ENCODE measurements around the gene LGALS12.

Gene LGALS12, protein sequence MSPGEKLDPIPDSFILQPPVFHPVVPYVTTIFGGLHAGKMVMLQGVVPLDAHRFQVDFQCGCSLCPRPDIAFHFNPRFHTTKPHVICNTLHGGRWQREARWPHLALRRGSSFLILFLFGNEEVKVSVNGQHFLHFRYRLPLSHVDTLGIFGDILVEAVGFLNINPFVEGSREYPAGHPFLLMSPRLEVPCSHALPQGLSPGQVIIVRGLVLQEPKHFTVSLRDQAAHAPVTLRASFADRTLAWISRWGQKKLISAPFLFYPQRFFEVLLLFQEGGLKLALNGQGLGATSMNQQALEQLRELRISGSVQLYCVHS

DNA sequence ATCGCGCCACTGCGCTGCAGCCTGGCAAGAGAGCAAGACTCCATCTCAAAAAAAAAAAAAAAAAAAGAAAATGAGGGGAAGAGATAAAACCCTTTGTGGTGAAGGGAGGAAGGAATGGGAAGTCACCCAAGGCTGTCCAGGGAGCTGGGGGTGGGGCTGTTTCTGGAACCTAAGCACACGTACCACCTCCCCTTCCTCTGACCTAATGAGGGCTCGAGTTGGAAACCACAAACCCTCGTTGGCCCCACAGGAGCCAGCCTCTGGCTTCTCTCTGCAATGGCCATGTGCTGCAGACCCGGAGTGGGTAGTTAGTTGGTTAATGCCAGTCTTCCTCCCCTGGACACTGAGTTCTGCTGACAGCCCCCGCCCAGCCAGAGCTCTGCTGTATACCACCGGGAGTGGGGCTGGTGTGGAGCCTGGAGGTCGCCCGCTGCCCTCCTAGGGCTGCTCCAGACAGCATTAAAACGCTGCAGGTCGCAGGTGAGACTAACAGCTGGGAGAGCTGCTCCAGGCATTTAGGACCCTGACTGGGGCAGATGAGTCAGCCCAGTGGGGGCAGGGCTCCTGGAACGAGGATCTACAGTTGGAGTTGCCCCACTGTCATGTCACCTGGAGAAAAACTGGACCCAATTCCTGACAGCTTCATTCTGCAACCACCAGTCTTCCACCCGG is at the start of gene LGALS12:
TSS of gene LGALS12 (plus strand) at position 228 of the 672 bp plus-strand sequence. CDS start at position 603, 375 bp downstream.
- DNase-seq (ENCODE audit: low read depth, low spot score) = no peak

DNA sequence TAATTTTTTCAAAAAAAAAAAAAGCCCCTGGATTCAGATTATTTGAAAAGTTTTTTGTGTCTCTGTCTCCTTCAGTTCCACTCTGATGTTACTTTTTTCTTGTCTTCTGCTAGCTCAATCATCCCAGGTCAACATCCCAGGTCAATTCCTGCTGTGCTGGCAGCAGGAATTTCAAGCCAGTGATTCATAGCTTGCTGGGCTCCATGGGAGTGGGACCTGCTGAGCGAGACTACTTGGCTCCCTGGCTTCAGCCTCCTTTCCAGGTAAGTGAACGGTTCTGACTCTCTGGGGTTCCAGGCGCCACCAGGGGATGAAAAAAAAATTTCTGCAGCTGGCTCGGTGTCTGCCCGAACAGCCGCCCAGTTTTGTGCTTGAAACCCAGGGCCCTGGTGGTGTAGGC is 46.3 kb upstream of the LGALS12 start:
- DNase-seq (ENCODE audit: low read depth, low spot score) = no peak

DNA sequence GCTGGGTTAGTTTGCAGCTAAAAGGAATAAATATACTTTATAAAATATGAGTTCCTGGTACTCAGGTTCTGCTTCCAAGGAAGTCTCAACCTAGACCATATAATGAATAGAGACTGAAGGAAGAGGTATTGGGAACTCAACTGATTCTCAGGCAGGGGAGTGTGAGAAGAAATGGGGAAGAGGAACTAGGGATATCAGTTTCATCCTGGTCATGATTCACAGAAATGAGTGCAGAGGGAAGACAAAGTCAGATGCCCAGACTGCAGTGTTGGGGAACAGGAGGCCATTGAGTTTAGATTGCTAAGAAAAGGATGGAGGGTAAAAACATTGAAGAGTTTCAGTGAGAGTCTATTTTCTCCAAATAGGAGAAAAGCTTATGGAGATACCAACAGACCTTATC is 43.7 kb upstream of the LGALS12 start:
- no peak for DNase-seq (ENCODE audit: low read depth, low spot score)

DNA sequence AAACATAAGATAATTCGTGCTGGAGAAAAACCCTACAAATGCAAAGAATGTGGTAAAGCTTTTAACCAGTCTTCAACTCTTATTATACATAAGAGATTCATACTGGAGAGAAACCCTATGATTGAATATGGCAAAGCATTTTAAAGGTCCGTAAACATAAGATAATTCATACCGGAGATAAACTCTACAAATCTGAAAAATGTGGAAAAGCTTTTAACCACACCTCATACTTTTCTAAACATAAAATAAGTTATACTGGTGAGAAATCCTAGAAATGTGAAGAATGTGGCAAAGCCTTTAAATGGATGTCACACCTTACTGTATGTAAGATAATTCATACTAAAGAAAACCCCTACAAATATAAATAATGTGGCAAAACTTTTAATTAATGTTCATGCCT is 35.6 kb upstream of the LGALS12 start:
- no peak for DNase-seq (ENCODE audit: low read depth, low spot score)

DNA sequence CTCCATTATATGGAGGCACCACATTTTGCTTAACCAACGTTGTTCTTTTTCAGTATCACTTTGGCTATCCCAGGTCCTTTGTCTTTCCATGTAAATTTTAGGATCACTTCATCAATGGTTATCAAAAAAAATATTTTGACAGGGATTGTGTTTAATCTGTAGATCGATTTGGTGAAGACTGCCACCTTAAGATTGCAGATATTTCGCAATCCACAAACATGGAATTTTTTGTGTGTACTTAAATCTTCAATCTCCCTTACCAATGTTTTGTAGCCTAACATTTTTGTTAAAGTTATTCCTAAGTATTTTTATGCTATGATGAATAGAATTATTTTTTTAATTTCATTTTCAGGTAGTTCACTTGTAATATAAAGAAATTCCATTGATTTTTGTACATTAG is 33.5 kb upstream of the LGALS12 start:
- no peak for DNase-seq (ENCODE audit: low read depth, low spot score)

DNA sequence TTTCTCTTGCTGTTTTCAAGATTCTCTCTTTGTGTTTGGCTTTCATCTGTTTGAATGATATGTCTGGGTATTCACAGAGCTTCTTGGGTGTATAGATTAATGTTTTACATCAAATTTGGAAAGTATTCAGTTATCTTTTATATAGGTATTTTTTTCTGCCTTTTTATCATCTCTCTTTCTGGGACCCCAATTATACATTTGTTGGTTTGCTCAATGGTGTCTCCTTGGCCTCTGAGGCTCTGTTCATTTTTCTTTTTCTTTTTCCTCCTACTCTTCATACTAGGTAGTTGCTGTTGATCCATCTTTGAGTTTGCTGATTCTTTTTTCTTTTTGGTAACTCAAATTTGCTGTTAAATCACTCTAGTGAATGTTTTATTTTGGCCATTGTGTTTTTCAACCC is 29.3 kb upstream of the LGALS12 start:
- no peak for DNase-seq (ENCODE audit: low read depth, low spot score)

DNA sequence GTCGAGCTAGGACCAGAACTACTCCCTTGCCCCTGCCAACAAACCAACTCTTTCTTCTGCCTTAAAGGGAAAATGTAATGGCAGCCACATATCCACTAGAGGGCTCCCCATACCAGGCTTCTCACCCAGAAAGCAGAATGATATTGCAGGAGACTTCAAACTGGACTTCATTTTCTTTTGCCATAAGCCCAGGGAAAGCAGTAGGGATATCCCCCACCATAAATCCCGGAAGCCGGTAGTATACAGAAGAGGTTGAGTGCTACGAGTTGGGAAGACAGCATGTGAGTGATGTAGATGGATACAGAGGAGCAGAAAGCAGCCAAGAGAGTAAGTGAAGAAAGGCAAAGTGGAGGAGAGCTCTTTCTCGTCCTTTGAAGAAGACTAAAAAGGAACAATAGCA is 27.0 kb upstream of the LGALS12 start:
- no peak for DNase-seq (ENCODE audit: low read depth, low spot score)

DNA sequence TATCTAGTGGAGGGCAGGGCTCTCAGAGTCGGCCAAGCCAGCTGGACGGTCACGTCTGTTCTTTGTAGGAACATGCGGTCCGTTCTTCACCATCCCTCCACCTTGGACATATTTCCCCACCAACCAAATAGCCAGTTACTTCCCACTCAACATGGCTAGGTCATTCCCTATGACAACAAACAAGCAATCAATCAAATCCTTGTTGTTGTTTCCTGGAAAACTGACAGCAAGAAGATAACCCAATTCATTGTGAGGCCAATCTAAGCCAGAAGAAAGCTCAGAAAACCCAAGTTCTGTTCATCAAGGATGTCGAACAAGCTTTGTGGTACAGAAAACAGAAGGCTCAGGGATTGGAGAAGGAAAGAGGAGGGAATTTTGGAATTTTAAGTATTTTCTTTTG is 25.8 kb upstream of the LGALS12 start:
- DNase-seq (ENCODE audit: low read depth, low spot score) = no peak

DNA sequence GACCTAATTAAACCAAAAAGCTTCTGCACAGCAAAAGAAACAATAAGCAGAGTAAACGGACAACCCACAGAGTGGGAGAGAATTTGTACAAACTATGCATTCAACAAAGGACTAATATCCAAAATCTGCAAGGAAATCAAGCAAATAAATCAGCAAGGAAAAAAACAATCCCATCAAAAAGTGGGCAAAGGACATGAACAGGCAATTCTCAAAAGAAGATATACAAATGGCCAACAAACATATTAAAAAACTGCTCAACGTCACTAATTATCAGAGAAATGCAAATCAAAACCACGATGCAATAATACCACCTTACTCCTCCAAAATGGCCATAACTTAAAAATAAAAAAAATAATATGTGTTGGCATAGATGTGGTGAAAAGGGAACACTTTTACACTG is 20.1 kb upstream of the LGALS12 start:
- DNase-seq (ENCODE audit: low read depth, low spot score) = no peak

DNA sequence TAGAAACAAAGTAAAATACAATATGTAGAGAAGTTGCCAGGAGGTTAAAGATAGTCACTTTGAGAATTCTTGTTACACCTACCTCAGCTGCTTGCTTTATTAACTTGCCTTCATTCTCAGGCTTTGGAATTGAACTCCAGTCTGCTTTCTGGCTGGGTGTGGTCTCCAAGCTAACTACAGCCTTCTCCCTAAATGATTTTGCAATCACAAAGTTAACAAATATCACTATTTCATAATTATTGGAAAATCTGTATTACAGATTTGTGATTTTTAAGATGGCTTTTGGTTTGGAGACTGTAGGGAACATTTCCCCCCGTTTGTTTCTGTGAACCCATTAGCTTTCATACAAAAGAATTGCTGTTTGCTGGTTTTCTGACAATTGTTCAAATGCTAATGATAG is 17.1 kb upstream of the LGALS12 start:
- no peak for DNase-seq (ENCODE audit: low read depth, low spot score)

DNA sequence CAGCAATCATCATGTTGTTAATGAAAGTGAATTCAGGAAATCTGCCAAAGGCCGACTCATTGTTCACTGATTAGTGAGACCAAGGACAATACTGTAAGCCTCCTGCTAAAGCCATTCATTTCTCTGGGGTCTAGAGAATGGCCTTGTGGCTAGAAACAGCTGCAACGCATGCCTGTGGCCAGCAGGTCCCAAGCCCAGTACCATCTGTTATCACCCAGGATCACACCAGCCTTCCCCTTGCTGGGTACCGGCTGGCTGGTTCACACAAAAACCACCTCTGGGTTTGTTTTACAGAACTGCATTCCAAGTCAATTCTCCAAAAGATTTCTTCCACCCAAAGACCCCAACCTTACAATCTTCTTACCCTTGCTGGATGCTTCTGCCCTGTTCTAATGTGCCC is 16.0 kb upstream of the LGALS12 start:
- DNase-seq (ENCODE audit: low read depth, low spot score) = no peak

DNA sequence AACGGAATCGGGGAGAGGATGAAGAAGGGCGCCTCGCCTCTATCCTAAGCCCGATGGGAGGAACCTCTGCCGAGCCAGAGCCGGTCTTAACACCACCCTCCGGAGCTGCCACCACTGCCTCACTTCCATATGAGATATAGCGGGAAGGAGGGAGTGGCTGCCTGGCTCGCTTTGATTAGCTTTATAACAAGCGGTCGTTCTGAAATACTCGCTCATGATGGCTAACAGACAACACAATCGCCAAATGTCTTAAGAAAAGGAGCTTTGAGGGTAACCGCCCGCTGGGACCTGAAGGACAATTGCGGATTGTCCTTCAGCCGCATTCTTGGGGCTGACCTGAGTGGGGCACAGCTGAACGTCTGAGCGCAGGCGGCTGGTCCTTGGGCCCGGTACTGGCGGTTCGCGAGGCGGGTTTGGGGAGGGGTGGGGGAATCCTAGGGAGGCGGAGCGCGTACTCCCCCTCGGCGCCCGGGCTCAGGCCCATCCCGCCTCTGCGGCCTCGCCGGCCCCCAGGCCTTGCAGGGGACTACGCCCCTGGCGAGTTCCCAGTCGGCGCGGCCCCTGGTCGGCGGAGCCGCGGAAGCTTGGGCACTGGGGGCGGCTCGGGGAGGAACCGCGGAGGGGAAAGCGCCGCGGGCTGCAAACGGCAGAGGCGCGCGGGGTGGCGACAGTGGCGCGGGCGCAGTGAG is 15.2 kb upstream of the LGALS12 start, which contains the start of gene PLAAT5:
TSS of gene PLAAT5 (minus strand) at position 617 of the 689 bp plus-strand sequence. CDS start at position 484, 133 bp downstream.
- no peak for DNase-seq (ENCODE audit: low read depth, low spot score)

DNA sequence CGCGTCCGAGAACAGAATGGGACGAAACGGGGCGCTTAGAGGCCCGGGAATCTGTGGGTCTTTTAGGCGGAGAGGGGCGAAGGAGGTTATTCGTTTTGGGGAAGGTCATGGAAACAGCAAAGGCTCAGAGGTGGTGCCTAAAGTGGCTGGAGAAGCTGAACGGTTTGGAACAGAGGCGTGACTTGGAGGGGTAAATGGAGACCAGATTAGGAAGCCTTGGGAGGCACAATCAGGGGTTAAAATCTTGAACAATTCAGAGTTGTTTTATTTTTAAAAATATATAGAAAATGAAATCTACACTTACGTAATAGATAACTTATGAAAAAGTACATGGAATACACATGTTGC is 14.7 kb upstream of the LGALS12 start:
- no peak for DNase-seq (ENCODE audit: low read depth, low spot score)

DNA sequence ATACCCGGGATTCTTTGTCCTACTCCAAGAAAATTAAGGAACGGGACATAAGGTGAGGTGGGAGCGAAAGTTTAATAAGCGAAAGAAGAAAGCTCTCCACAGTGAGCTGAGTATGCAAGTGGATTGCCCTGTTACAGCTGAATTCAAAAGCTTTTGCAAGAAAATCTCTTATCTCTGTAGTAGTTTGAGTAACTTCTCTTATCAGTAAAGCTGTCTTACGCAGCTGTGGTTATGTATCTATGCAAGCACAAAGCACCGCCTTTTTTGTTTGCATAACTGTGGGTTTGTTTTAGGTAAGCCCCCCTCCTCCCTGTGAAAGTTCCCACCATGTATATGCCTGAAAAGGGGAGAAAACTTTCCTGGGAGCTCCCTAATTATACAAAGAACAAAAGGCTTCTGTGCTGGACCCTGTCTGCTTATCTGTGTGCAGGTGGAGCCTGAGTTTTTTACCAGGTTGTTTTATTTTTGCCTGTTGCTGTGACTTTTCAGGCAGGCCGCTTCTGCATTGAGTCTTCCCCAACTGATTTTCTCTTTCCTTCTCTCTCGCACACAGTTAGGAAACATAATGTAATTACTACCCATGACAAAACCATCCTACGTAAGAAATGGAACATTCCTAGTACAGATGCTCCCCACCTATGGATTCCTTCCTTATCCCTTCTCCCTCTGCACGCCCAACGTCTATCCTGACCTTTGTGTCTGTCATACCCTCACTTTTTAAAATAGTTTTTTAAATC is 14.1 kb upstream of the LGALS12 start:
- no peak for DNase-seq (ENCODE audit: low read depth, low spot score)

DNA sequence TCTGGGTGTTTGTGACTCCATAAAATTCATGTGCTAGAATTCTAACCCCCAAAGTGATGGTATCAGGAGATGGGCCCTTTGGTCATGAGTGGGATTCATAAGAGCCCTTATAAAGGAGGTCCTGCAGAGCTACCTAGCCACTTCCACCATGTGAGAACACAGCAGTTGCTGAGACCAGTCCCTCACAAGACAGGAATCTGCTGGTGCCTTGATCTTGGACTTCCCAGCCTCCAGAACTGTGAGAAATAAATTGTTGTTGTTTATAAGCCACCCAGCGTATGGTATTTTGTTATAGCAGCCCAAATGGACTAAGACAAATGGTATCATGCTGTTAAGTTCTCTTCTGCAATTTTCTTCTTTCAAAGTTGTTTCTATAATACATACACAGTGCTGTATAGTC is 13.4 kb upstream of the LGALS12 start:
- no peak for DNase-seq (ENCODE audit: low read depth, low spot score)

DNA sequence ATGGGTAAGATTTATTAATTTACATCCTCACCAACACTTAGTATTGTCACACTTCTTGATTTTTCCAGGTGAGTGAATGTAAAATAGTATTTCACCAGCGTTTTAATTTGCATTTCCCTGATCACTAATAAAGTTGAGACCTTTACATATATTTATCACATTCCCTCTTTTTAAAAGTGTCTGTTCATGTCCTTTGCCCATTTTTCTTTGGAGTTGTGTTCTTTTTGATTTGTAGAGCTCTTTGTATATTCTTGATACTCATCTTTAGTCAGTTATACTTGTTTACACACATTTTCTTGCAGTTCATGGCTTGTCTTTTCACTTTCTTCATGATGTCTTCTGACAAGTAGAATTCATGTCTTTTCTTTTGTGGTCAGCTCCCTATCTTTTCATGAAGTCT is 12.8 kb upstream of the LGALS12 start:
- DNase-seq (ENCODE audit: low read depth, low spot score) = no peak

DNA sequence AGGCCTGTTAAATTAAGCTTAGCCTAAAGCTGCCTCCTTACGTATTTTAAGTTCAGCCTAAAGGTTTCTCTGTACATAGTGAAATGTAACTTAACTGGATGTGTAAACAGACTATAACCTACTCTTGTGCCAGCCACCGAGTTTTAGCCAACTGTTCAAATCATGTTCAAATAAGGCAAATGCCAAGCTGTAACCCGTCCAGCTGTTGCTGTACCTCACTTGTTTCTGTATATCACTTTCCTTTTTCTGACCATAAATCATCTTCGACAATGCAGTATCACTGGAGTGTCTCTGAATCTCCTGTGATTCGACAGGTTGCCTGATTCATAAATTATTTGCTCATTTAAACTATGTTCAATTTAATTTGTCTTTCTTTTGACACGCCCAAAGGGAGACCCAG is 10.9 kb upstream of the LGALS12 start:
- DNase-seq (ENCODE audit: low read depth, low spot score) = no peak

DNA sequence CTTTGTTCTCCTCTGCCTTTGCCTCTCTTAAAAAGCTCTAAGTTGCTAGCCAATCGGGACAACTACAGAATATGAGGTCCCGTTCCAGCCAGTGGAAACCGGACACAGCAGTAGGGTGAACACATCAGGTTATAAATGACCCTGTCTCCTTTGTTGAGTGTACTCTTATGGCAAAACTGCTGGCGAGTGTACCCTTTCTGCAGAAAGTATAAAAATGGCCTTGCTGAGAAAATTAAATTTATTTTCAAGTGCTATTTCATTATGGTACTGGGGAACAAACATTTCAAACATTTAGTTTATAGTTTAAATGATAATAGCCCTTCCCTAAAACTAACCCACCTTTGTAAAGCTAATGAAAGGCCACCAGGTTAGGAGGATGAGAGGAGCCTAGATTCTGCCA is 6.0 kb upstream of the LGALS12 start:
- DNase-seq (ENCODE audit: low read depth, low spot score) = no peak

DNA sequence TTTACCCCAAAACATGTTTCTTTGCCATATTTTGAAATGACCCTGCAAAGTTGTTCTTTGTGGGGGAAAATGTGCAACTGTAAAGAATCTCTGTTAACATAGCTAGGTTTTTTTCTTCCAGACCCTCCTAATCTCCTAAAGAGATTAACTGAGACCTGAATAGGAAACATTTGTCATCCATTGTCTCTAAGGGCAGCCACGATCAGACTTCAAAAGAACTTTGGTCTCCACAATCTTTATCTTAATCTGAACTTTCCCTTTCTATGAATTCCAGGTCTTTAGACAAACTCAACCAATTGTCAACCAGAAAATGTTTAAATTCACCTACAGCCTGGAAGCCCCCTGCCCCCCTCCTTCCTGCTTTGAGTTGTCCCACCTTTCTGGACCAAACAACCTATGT is 4.6 kb upstream of the LGALS12 start:
- no peak for DNase-seq (ENCODE audit: low read depth, low spot score)

DNA sequence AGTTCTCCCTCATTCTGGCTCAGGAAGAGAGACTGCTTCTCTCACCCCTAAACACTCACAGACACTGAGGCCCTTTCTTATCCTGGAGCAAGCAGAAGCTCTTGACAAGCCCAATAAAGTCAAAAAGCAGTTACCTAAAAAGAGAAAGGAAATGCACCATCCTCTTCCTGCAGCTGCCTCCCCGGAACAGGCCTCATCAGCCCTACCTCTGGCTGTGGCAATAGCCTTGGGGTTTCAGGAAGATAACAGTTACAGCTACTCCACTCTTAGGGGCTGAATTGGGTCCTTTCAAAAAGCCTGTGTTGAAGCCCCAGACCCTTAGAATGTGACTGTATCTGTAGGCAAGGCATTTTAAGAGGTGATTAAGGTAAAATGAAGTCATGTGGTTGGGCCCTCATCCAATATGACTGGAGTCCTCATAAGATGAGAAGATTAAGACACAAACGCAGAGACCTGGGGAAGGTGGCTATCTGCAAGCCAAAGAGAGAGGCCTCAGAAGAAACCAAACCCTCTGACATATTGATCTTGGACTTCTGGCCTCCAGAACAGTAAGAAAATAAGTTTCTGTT is 3.5 kb upstream of the LGALS12 start:
- no peak for DNase-seq (ENCODE audit: low read depth, low spot score)

DNA sequence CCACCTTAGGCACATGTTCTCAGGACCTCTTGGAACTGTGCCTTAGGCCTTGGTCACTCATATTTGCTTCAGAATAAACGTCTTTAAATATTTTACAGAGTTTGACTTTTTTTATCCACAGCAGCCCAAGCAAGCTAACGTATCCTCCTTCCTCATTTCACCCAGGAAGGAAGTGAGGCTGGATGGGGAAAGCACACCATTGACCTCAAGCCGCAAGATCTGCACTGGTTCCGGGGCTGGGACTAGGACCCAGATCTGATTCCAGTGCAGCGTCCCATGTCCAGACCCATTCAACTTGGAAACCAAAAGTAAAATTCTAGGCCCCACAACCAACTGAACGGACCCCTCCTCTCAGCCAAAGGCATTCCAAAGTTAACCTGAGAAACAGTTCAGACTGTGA is 2.4 kb upstream of the LGALS12 start:
- DNase-seq (ENCODE audit: low read depth, low spot score) = no peak

DNA sequence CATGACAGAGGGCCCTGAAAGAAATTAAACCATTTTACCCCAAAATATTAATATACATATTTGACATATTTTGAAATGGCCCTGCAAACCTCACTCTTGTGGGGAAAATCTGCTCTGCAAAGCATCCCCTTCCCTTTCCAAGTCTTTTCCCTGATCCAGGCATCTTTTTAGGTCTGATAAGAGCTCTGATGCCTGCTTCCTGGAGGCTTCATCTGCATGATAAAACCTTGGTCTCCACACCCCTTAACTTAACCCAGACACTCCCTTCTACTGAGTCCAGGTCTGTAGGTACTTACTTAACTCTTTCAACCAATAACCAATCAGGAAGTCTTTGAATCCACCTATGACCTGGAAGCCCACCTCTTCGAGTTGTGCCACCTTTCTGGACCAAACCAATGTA is 1.8 kb upstream of the LGALS12 start:
- no peak for DNase-seq (ENCODE audit: low read depth, low spot score)

Data from activated naive CD8-positive, alpha-beta T cell treated with anti-CD3 and anti-CD28 coated beads, Interleukin-2, amount 50 U/mL, for 16 hours (primary cell).